GM21515 (cell line): Measurements from ENCODE around the gene CPT1A.

ENCODE experiments used
- ATAC-seq: cut with Tn5 transposase; IDR thresholded peaks from one replicate; pipeline ENCODE4 v1.9.1; 2021; ENCODE audit not compliant: unreplicated experiment

The CPT1A gene

DNA sequence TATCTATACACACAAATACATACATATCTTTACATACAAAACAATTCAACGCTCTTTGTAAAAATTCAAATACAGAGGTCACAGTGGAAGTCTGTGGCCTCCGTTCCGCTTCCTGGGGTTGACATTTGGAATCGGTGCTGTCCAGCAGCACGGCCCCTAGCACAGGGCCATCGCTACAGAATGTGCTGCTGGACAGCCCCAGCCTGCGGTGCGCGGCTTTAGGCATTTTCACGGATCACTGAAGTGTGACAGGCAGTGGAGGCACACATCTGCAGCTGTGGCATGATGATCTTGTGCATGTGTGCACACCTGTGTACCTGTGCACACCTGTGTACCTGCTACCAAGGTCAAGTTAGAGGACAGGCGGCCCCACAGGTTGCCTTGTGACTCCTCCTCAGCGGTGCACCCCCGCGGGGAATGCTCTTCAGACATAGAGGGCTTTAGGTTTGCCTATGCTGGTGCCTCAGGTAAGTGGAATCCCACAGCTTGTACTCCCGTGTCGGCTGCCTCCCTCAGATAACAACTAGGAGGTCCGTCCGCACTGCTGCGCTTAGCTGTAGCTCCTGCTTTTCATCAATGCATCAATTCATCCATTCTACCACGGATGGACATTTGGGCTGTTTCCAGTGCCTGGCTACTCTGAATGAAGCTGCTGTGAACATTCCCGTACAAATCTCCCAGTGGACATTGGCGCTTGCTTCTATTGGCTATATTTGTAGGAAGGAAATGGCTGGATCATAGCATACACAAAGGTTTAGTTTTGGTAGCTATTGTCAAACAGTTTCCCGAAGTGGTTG is 127.5 kb downstream of the CPT1A start:
- no peak for ATAC-seq

DNA sequence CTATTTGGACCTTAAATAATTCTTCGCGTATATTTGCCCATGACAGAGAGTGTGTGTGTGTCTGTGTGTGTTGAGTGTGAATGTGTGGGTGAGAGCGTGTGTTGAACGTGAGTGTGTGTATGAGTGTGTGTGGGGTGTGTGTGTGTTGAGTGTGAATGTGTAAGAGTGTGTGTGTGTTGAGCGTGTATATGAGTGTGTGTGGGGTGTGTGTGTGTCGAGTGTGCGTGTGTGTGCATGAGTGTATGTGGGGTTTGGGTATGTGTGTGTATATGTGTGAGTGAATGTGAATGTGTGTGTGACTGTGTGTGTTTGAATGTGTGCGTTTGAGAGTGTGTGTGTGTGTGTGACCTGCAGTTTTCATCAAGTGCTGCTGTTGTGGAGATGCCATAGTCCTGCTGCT is 130.6 kb downstream of the CPT1A start:
- ATAC-seq: no peak

DNA sequence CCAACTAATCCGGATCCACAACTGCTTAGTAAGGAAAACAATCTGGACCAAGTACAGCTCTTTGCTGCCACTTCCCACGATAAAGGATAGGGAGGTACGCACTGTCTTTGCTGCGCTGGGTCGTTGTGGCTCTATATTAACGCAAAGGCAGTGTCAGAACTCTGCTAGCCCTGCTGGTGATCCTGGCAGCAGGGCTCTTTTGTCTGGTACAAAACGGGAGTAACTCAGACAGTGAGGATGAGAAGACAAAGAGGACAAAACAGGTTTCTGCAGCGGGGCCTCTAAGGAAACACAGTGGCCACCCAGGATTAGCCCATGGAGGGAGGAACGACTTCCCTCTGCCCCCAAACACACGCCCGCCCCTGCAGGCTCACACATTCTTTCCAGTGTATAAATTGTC is 131.3 kb downstream of the CPT1A start:
- no peak for ATAC-seq

- ATAC-seq: no peak
Observed at GRCh38 chr11:68709062-68709461, 132.7 kb downstream of the CPT1A start.

DNA sequence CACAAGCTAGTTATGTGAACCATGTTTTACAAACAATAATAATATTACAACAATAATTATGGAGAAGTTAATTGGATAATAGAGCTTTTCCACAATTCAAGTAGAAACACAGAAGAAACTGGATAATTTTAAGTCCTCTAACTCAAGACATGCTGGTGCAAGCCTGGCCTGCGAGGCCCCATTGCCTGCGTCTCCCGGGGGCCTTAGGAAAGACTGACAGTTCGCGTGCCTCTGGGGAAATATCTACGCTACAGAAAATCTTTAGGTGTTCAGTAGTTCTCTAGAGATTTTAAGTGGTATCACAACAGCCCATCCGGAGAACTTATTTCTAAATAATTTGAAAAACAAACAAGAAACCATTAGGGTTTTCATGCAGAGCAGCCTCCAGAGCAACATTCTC is 134.2 kb downstream of the CPT1A start:
- no peak for ATAC-seq

DNA sequence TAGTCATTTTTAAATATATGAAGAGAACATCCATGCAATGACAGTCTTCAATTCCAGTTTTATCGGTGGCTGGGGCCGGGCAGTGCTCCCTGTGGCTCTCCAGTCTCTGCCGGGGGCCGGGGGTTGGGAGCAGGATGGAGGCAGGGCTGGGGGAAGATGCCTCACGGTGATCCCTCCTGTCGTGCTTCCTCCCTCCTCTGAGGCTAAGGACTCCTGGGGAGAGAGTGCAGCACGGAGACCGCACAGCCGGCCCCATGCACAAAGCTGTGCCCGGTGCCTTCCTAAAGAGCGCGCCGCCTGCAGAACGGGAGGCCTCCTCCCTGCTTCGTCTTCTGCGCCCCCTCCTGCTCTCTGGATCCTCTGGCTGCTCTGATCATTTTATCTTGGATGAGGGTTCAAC is 136.8 kb downstream of the CPT1A start:
- ATAC-seq: no peak
